ENCODE data around the gene ENTPD1. TPM values are rescaled to one million over a fixed set of nuclear protein-coding genes. Genes with fewer than 3 reads are reported as not detected.
A peak's percentile ranks its signal among the peaks of the same experiment; 100 is the strongest.
"Not testable (repeated sequence)": the region's sequence is repeated elsewhere in the genome, so short reads cannot be mapped to it uniquely, and the experiment has no call there.

The ENTPD1 gene
- total RNA-seq, 1 donor from 2014 or later = 41.6 TPM

DNA sequence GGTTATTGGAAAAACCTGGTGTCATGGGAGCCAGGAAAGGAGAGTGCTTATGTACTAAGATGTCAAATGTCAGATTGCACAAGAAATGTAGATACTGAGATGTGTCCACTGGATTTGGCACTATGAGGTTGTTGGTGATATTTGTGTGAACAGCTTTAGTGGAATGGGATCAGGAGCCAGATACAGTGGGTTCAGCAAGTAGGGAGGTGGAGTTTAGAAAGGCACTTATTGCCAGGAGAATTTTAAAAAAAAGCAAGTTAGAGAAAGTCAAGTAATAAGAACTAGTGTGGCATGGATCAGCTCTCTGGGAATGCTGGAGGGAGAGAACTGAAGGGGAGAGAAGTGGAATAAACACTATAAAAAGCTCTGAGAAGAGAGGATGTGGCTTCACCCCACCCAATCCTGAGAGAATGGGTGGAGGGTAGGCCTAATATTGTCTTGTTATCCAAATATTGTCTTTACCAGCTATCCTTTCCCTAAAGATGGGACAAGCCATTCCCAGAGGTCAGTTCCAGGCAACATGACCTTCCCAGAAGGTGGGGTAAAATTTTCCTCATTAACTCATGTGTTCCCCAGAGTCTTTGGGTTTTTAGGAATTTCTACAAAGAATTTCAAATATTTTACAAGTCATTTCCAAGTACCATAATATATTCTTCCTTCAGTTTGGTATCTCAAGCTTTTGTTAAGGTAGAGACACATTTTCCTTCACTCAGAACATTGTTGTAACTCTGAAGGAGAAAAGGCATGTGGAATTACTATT, 42.3 kb downstream of the ENTPD1 start:
- Histone ChIP-seq H3K36me3 (no peaks in the 10 kb centered on the region), H3K9me3 (no peaks in the 10 kb centered on the region), H3K4me1 (peaks cover 0 to 9% of the 10 kb centered on the region in 2 donors), H3K27me3 (no peaks in the 10 kb centered on the region), H3K27ac (peak overlapping the region; percentile 16 to 34), H3K4me3 (no peak overlapping the region)
- intact Hi-C loops (cut with DNase I) = no loop called here
- TF ChIP-seq, protein P1, sequence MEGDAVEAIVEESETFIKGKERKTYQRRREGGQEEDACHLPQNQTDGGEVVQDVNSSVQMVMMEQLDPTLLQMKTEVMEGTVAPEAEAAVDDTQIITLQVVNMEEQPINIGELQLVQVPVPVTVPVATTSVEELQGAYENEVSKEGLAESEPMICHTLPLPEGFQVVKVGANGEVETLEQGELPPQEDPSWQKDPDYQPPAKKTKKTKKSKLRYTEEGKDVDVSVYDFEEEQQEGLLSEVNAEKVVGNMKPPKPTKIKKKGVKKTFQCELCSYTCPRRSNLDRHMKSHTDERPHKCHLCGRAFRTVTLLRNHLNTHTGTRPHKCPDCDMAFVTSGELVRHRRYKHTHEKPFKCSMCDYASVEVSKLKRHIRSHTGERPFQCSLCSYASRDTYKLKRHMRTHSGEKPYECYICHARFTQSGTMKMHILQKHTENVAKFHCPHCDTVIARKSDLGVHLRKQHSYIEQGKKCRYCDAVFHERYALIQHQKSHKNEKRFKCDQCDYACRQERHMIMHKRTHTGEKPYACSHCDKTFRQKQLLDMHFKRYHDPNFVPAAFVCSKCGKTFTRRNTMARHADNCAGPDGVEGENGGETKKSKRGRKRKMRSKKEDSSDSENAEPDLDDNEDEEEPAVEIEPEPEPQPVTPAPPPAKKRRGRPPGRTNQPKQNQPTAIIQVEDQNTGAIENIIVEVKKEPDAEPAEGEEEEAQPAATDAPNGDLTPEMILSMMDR (IDR thresholded peaks at IDR 0.05) = no peak
- DNase-seq (ENCODE audit: low spot score in 2 of 2) = no peak

DNA sequence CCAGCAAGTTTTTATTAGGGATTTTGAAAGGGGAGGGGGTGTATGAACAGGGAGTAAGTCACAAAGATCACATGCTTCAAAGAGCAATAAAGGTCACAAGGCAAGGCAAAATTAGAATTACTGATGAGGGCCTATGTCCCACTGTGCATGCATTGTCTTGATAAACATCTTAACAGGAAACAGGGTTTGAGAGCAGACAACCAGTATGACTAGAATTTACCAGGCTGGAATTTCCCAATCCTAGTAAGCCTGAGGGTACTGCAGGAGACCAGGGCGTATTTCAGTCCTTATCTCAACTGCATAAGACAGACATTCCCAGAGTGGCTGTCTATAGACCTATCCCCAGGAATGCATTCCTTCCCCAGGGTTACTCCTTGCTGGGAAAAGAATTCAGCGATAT, 44.3 kb downstream of the ENTPD1 start:
- H3K4me1 ChIP-seq; intact Hi-C loops (cut with DNase I); H3K36me3 ChIP-seq; H3K4me3 ChIP-seq; H3K9me3 ChIP-seq; DNase-seq (ENCODE audit: low spot score in 2 of 2); H3K27ac ChIP-seq; H3K27me3 ChIP-seq: not testable (repeated sequence)

DNA sequence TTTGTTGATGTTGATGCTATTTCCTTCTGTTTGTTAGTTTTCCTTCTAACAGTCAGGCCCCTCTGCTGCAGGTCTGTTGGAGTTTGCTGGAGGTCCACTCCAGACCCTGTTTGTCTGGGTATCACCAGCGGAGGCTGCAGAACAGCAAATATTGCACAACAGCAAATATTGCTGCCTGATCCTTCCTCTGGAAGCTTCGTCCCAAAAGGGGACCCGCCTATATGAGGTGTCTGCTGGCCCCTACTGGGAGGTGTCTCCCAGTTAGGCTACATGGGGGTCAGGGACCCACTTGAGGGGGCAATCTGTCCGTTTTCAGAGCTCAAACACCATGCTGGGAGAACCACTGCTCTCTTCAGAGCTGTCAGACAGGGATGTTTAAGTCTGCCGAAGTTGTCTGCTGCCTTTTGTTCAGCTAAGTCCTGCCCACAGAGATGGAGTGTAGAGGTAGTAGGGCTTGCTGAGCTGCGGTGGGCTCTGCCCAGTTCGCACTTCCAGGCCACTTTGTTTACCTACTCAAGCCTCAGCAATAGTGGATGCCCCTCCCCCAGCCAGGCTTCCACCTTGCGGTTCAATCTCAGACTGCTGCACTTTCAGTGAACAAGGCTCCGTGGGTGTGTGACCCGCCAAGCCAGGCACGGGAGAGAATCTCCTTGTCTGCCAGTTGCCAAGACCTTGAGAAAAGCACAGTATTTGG, 50.9 kb downstream of the ENTPD1 start:
- H3K4me1 ChIP-seq; intact Hi-C loops (cut with DNase I); H3K36me3 ChIP-seq; H3K27ac ChIP-seq; H3K4me3 ChIP-seq; DNase-seq (ENCODE audit: low spot score in 2 of 2); H3K27me3 ChIP-seq; H3K9me3 ChIP-seq: not testable (repeated sequence)

DNA sequence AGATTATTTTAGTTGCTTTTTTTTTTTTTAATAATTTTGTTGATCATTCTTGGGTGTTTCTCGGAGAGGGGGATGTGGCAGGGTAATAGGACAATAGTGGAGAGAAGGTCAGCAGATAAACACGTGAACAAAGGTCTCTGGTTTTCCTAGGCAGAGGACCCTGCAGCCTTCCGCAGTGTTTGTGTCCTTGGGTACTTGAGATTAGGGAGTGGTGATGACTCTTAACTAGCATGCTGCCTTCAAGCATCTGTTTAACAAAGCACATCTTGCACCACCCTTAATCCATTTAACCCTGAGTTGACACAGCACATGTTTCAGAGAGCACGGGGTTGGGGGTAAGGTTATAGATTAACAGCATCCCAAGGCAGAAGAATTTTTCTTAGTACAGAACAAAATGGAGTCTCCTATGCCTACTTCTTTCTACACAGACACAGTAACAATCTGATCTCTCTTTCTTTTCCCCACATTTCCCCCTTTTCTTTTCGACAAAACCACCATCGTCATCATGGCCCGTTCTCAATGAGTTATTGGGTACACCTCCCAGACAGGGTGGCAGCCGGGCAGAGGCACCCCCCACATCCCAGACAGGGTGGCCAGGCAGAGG, 52.8 kb downstream of the ENTPD1 start:
- intact Hi-C loops (cut with DNase I); DNase-seq (ENCODE audit: low spot score in 2 of 2); H3K4me3 ChIP-seq: not testable (repeated sequence)

DNA sequence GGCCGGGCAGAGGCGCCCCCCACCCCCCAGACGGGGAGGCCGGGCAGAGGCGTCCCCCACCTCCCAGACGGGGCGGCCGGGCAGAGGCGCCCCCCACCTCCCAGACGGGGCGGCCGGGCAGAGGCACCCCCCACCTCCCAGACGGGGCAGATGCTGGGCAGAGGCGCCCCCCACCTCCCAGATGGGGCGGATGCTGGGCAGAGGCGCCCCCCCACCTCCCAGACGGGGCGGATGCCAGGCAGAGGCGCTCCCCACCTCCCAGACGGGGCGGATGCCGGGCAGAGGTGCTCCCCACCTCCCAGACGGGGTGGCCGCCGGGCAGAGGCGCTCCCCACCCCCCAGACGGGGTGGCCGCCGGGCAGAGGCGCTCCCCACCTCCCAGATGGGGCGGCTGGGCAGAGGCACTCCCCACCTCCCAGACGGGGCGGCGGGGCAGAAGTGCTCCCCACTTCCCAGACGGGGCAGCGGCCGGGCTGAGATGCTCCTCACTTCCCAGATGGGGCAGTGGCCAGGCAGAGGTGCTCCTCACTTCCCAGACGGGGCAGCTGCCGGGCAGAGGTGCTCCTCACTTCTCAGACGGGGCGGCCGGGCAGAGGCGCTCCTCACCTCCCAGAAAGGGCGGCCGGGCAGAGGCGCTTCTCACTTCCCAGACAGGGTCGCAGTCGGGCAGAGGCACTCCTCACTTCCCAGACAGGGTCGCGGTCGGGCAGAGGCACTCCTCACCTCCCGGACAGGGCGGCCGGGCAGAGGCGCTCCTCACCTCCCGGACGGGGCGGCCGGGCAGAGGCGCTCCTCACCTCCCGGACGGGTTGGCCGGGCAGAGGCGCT, 53.6 kb downstream of the ENTPD1 start:
- peaks cover 0 to 3% of the 10 kb centered on the region in 2 donors for H3K4me1 ChIP-seq
- TF ChIP-seq, protein P1 (IDR thresholded peaks at IDR 0.05) = no peak
- H3K9me3 ChIP-seq = no peaks in the 10 kb centered on the region
- DNase-seq (ENCODE audit: low spot score in 2 of 2) = no peak
- no peaks in the 10 kb centered on the region for H3K27me3 ChIP-seq
- intact Hi-C loops (cut with DNase I) = loop anchor here (10.0 kb wide), 1 partner anchor 55 kb away; the partner anchor contains the start of gene ENTPD1
- no peak overlapping the region for H3K4me3 ChIP-seq
- no peaks in the 10 kb centered on the region for H3K36me3 ChIP-seq
- H3K27ac ChIP-seq = no peak overlapping the region

More for the DNA sequence above, 52.8 kb downstream of the ENTPD1 start:
- H3K36me3 ChIP-seq, H3K9me3 ChIP-seq, H3K4me1 ChIP-seq, H3K27me3 ChIP-seq, H3K27ac ChIP-seq: not testable (repeated sequence)

DNA sequence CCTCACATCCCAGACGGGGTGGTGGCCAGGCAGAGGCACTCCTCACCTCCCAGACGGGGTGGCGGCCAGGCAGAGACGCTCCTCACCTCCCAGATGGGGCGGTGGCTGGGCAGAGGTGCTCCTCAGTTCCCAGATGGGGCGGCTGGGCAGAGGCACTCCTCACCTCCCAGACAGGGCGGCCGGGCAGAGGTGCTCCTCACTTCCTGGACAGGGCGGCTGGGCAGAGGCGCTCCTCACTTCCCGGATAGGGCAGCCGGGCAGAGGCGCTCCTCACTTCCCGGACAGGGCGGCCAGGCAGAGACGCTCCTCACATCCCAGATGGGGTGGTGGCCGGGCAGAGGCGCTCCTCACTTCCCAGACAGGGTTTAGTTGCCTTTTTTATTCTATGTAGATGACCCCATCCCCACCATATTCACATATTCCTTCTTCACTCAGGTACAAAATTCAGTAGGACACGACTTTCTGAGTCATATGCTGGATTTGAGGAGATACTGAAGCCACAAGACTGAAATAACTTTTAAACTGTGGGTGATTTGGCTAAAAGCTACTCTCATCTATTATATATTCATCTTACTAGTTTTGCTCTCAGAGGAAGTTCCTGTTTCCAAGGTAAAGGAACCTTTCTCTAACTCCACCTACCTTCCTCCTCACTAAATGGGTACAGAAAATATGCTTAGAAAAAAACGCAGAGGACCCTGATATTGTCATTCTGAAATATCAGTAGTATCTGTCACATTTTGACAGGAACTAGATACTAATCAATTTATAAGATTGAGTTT, 54.4 kb downstream of the ENTPD1 start:
- Histone ChIP-seq H3K4me3 (no peak overlapping the region), H3K27me3 (no peaks in the 10 kb centered on the region), H3K4me1 (peaks cover 0 to 3% of the 10 kb centered on the region in 2 donors), H3K27ac (no peak overlapping the region), H3K36me3 (no peaks in the 10 kb centered on the region), H3K9me3 (no peaks in the 10 kb centered on the region)
- TF ChIP-seq, protein P1 (IDR thresholded peaks at IDR 0.05) = no peak
- DNase-seq (ENCODE audit: low spot score in 2 of 2) = no peak
- intact Hi-C loops (cut with DNase I) = loop anchor here (10.0 kb wide), 1 partner anchor 56 kb away; the partner anchor contains the start of gene ENTPD1
